GM12878 (cell line): ENCODE results near the gene PRPF4.

ENCODE experiments used
- ATF3 ChIP-seq: IDR thresholded peaks from 2 replicates; pipeline ENCODE4 v1.6.1; 2011; ENCODE audit warnings: low read depth, mild to moderate bottlenecking, low read length, moderate library complexity, borderline replicate concordance; ENCODE audit errors: extremely low read depth
- CBX3 ChIP-seq: fragments of 200-600 bp; sonication (generic); IDR thresholded peaks from 2 replicates; pipeline ENCODE4 v1.6.1; 2016; ENCODE audit warnings: low read depth, borderline replicate concordance
- CHD2 ChIP-seq: IDR thresholded peaks from 2 replicates; pipeline ENCODE4 v1.6.1; 2011; ENCODE audit warnings: low read depth, low read length, improper control_type of control experiment, borderline replicate concordance
- CTCF ChIP-seq, 3 experiments: IDR thresholded peaks in 2 of 3; conservative IDR thresholded peaks in 1 of 3; 2 replicates each; pipeline ENCODE4 v1.5.1; 2011; ENCODE audit warnings: low read depth in 3 of 3, low read length in 3 of 3, mild to moderate bottlenecking in 3 of 3, control low read depth in 2 of 3, moderate library complexity in 2 of 3, inconsistent platforms in 1 of 3, mixed read lengths in 1 of 3; ENCODE audit not compliant: control insufficient read depth in 2 of 3, insufficient read depth in 1 of 3; ENCODE audit errors: extremely low read depth in 1 of 3
- EZH2 ChIP-seq: IDR thresholded peaks from 2 replicates; pipeline ENCODE4 v1.6.1; 2012; ENCODE audit warnings: low read depth, mild to moderate bottlenecking, control low read depth, inconsistent platforms, low read length, borderline replicate concordance; ENCODE audit not compliant: control insufficient read depth
- GABPA ChIP-seq: IDR thresholded peaks from 2 replicates; pipeline ENCODE4 v1.6.1; 2014; ENCODE audit warnings: antibody characterized with exemption, low read depth, mild to moderate bottlenecking, inconsistent platforms
- MXI1 ChIP-seq: fragments of 150-350 bp; IDR thresholded peaks from 2 replicates; pipeline ENCODE4 v1.6.1; 2011; ENCODE audit warnings: low read depth, mild to moderate bottlenecking, inconsistent platforms, low read length, improper control_type of control experiment
- POLR2A ChIP-seq: IDR thresholded peaks from 2 replicates; pipeline ENCODE4 v1.6.1; 2011; ENCODE audit warnings: low read depth, mild to moderate bottlenecking, low read length
- POLR2AphosphoS5 ChIP-seq: IDR thresholded peaks from 2 replicates; pipeline ENCODE4 v1.6.1; 2011; ENCODE audit warnings: mild to moderate bottlenecking, low read length, inconsistent platforms

GRCh38 chr9:113317777-113318176 lies 42.3 kb downstream of the PRPF4 start:
- TF ChIP-seq MXI1, result no peak
- no peak for TF ChIP-seq POLR2A
- no peak for TF ChIP-seq POLR2AphosphoS5
- TF ChIP-seq EZH2, result no peak
- TF ChIP-seq GABPA, result no peak
- no peak for TF ChIP-seq ATF3
- TF ChIP-seq CHD2, result no peak
- no peak for TF ChIP-seq CTCF (IDR thresholded peaks at IDR 0.05 in 2 of 3, conservative IDR thresholded peaks at IDR 0.05 in 1 of 3; ENCODE audit: control insufficient read depth in 2 of 3, extremely low read depth in 1 of 3, insufficient read depth in 1 of 3, low read depth in 3 of 3, low read length in 3 of 3)
- TF ChIP-seq CBX3, result no peak
